NCI-H2029 treated with DMSO at 0.1 percent for 48 hours (cell line): Measurements from ENCODE around the gene SLC6A8.
"Not testable (repeated sequence)": the region's sequence is repeated elsewhere in the genome, so short reads cannot be mapped to it uniquely, and the experiment has no call there.

Source experiments
- DNase-seq: peaks from one replicate; lab custom pipeline; 2025; lab: John Stamatoyannopoulos, UW

Gene SLC6A8

DNA sequence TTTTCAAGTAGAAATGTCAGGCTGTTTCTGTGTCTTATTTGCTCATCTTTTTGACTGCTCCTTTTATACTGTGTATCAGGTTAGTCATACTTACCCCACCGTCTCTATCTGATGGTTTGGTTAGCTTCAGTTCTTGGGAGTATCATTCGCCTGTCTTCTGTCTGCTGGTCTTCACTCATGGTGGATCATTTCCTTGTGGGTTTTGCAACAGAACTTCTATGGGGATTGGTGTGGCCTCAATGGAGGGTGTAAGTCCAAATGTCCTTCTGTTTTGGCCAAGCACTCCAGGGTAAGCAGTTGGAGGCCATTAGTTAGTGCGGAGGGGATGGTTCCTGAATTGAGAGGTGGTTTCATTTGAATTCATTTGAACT is 44.1 kb downstream of the SLC6A8 start:
- no peak for DNase-seq

DNA sequence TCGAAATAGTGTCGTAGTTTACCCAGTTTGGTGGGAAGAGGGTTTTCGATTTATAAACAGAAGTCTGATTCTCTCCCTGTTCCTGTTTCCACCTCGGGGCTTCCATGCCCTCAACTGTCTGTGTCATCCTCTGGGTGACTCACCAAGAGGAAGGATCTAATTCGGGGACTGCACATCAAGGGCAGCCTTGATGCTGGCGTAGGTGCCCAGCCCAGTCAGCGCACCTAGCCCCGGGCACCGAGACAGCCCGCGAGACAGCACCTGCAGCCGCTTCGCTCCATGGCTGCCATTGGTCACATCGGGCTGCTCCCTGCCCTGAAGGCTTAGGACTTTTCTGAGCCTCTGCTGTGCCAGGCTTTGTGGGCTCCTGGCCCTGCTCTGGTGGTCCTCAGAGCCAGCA is 44.7 kb downstream of the SLC6A8 start:
- no peak for DNase-seq

DNA sequence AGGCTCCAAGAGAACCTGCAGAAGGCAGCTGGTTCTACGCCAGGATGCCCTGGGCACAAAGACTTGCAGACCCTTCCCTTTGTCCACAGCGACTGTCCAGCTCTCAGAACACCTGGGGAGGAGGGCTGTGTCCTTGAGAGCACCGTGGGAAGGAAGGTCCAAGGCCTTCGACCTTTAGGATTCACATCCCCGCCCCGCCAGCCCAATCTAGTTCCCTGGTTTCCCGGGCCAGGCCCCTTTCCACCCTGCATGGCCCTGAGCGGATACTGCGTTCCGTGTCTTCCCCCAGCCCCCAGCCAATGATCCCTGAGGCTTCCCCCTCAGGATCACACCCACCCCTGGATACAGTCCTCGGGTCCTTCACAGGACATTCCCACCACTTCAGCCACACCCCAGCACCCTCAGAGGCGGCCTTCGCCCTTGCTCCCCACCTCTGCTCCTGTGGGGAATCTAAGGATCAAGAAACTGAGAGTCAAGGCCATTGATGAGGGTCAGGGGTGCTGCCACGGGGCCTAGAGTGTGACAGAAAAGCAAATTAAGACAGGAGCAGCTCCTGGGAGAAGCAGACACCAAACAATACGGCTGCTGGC is 46.0 kb downstream of the SLC6A8 start:
- DNase-seq, result no peak

GRCh38 chrX:153734871-153735270 is 47.1 kb downstream of the SLC6A8 start:
- DNase-seq, result no peak

DNA sequence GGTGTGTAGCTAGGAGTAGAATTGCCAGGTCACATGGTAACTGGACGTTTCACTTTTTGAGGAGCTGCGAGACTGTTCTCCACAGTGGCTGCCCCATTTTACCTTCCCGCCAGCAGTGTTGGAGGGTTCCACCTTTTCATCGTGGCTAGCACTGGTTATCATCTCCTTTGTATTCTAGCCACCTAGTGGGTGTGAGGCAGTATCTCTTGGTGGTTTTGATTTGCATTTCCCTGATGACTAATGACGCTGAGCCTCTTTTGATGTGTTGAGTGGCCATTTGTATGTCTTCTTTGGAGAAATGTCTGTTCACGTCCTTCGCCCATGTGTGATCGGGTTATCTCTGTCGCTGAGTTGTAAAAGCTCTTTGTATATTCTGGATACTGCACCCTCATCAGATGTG is 47.5 kb downstream of the SLC6A8 start:
- no peak for DNase-seq

DNA sequence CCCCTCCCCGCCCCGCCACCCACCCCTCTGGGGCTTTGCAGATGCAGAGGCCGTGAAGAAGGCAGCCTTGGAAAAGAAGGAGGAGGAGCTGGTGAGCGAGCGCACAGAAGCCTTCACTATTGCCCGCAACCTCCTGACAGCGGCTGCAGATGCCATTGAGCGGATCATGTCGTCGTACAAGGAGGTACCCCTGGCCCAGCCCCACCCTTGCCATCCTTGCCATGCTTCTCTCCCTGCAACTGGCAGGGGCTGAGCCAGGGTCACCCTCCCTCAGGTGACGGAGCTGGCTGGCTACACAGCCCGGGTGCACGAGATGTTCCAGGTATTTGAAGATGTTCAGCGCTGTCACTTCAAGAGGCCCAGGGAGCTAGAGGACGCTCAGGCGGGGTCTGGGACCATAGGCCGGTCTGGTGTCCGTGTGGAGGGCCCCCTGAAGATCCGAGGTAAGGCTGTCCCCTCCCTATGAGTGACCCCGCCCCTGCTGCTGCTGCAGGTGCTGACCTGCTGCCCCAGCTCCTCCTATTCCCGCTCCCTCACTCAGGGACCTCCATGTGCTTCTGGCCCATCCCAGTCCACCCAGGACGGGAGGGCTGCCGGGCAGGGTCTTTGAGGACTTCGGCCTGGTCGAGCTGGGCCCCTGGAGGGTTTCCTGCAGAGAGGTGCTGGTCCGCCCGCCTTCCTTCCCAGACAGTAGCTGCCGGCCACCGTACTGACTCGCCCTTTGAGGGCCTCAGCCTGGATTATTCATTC is 48.5 kb downstream of the SLC6A8 start:
- no peak for DNase-seq

GRCh38 chrX:153736871-153737441 is 49.2 kb downstream of the SLC6A8 start:
- no peak for DNase-seq

DNA sequence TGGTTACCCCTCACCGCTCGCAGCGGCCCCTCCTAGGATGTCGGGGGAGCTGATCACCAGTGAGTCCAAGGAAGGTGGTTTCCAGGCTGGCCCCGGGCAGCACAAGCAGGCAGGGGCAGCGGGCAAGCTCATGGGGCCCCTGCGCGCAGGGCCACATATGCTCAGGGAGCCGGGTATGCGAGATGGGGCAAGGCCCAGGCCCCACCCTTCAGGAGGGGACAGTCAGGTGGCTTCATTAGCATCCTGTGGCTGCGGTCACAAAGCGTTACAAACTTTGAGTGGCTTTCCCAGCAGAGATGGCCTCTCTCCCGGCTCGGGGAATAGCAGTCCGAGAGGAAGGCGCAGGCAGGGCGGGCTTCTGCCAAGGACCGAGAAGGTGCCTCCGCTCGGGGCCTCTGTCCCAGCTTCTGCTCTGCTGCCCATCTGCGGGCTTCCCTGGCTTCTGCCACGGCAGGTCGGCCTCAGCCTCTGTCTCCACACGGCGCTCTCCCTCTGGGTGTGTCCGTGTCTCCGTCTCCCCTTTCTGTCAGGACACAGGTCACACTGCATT is 50.4 kb downstream of the SLC6A8 start:
- DNase-seq, result no peak

DNA sequence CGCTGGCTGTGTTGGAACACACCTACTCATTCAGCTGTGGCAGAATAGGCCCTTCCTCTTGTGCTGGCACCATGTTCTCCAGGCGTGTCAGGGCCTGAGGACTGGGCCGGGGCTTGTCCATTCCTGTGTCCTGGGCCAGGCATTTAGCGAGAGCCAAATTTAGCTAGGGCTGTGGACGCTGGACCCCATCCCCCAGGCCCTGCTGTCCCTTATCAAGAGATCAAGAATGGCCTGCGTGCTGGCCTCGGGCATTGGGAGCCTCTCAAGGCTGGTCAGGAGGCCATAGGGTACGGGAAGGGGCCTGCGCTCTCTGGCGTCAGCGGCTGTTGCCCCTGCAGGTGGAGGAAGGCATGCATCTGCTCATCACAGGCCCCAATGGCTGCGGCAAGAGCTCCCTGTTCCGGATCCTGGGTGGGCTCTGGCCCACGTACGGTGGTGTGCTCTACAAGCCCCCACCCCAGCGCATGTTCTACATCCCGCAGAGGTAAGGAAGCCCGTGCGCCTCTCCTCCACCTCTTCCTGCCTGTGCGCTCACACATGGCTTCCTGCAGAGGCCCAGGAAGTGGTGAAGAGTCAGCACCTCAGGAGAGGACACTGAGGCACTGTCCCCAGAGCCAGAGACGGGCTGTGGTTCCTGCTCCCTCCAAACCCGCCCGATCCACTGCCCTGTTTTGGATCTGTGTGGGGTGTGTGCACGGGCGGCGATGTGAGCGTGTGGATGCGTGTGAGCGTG is 52.2 kb downstream of the SLC6A8 start:
- no peak for DNase-seq

DNA sequence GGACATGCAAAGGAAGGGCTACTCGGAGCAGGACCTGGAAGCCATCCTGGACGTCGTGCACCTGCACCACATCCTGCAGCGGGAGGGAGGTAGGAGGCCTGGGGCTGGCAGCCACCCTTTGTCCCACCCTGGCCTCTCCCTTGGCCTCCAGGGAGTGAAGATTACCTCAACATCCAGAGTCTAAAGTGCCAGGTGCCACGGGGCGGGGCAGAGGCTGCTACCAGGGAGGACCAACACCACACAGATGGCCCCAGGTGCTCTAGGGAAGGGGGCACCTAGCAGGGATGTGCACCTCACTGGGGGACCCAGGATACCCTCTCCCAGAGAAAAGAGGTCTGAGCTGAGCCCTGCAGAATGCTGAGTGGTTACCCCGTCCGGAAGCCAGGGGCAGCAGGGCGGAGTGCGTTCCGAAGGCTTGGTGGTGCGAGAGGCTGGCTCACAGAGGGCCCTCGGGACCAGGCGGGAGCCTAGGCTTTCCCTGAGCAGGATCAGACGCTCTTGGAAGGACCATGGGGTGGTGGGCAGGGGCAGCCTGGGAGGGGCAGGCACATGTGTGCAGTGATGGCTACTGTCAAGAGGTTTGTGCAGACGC is 53.0 kb downstream of the SLC6A8 start:
- no peak for DNase-seq

GRCh38 chrX:153741446-153741845 is 53.7 kb downstream of the SLC6A8 start:
- DNase-seq, result no peak

GRCh38 chrX:153742111-153742510 is 54.4 kb downstream of the SLC6A8 start:
- not testable (repeated sequence) for DNase-seq

DNA sequence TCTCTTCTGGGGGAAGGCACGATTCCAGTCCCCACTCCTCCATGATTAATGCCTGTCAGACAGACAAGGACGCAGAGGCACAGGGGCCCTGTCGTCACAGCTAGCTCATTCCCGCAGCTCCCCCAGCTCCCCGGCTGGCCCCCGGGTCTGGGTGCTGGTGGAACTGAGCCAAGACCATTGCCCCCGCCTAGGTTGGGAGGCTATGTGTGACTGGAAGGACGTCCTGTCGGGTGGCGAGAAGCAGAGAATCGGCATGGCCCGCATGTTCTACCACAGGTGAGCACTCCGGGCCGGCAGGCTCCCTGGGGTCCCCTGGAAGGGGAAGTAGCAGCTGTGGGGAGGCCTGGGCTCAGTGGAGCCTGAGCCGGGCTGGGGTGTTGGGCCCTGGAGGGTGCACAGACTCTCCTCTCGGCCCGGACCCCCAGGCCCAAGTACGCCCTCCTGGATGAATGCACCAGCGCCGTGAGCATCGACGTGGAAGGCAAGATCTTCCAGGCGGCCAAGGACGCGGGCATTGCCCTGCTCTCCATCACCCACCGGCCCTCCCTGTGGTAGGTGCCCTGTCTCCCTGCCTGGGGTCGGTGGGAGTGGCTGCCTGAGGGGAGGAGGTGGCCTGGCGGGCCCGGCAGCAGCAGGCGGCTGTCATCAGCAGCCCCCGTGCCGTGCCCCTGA is 55.2 kb downstream of the SLC6A8 start:
- DNase-seq, result not testable (repeated sequence)

DNA sequence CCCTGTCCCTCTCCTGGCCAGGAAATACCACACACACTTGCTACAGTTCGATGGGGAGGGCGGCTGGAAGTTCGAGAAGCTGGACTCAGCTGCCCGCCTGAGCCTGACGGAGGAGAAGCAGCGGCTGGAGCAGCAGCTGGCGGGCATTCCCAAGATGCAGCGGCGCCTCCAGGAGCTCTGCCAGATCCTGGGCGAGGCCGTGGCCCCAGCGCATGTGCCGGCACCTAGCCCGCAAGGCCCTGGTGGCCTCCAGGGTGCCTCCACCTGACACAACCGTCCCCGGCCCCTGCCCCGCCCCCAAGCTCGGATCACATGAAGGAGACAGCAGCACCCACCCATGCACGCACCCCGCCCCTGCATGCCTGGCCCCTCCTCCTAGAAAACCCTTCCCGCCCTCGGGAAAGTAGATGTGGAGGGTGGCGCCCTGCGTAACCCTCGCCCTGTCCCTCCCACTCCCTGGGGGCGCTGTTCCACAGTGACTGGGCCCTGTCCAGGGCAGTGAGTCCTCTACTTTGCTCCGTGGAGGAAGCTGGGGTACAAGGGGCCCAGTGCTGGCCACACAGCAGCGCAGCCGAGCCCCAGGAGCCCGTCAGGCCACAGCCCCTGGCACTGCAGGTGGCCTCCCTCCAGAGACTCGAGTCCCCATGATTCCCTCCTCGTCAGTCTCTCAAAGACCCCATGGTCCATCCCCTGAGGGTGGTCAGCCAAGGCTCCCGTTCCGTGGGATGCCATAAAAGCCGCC is 55.9 kb downstream of the SLC6A8 start:
- not testable (repeated sequence) for DNase-seq

- no peak for DNase-seq
These were observed 56.7 kb downstream of the SLC6A8 start for GRCh38 chrX:153744210-153745066.

GRCh38 chrX:153745067-153745433 is 57.3 kb downstream of the SLC6A8 start:
- DNase-seq, result not testable (repeated sequence)
